OCI-LY7 (cell line): ENCODE measurements around the gene CTSL. TPM values are rescaled to one million over a fixed set of nuclear protein-coding genes. Genes with fewer than 3 reads are reported as not detected.

Source experiments
- BruUV-seq: library from RNA; stranded (reverse); fragments of 400-500 nt; replicated peaks from 2 replicates; lab custom pipeline; 2021; lab: Mats Ljungman, UMichigan
- CTCF ChIA-PET: fragments of 300-600 bp; sonication (Branson Sonifier 250); formaldehyde crosslinking; loops from one replicate; lab custom pipeline; 2022; ENCODE audit warnings: antibody characterized with exemption; ENCODE audit not compliant: unreplicated experiment; lab: Charles Lee
- POLR2A ChIA-PET: fragments of 300-600 bp; sonication (Branson Sonifier 250); formaldehyde crosslinking; loops from one replicate; lab custom pipeline; 2022; ENCODE audit warnings: antibody characterized with exemption; lab: Charles Lee
- DNase-seq: peaks from one replicate; pipeline ENCODE4 v3.0.0-alpha.2; 2015; ENCODE audit warnings: low spot score
- H2AFZ ChIP-seq: fragments of 200-600 bp; sonication (generic), shearing (Covaris generic); 2 replicates; pipeline ENCODE4 v1.6.1; 2014; ENCODE audit warnings: mild to moderate bottlenecking, antibody characterized with exemption, low read length, moderate library complexity
- H3K27ac ChIP-seq: fragments of 200-600 bp; sonication (generic); 2 replicates; pipeline ENCODE4 v1.5.1; 2014; ENCODE audit warnings: mixed run types, low read depth, mild to moderate bottlenecking, moderate library complexity, low read length, inconsistent platforms; ENCODE audit not compliant: poor library complexity, severe bottlenecking
- H3K36me3 ChIP-seq: fragments of 200-600 bp; sonication (generic); 2 replicates; pipeline ENCODE4 v1.6.1; 2014; ENCODE audit warnings: mild to moderate bottlenecking, antibody characterized with exemption, low read length, moderate library complexity, mixed read lengths; ENCODE audit not compliant: insufficient read depth
- H3K4me1 ChIP-seq: fragments of 200-600 bp; sonication (generic); 2 replicates; pipeline ENCODE4 v1.5.1; 2014; ENCODE audit warnings: mild to moderate bottlenecking, low read length; ENCODE audit not compliant: insufficient read depth, poor library complexity, severe bottlenecking
- H3K4me2 ChIP-seq: fragments of 200-600 bp; sonication (generic); 2 replicates; pipeline ENCODE4 v1.6.1; 2014; ENCODE audit warnings: mild to moderate bottlenecking, low read length
- H3K4me3 ChIP-seq: fragments of 200-600 bp; sonication (generic); 2 replicates; pipeline ENCODE4 v1.5.1; 2014; ENCODE audit warnings: mild to moderate bottlenecking, low read depth, low read length; ENCODE audit not compliant: poor library complexity, severe bottlenecking
- H3K79me2 ChIP-seq: fragments of 200-600 bp; sonication (generic); 2 replicates; pipeline ENCODE4 v1.6.1; 2016; ENCODE audit warnings: low read depth, mild to moderate bottlenecking, low read length, moderate library complexity, mixed read lengths; ENCODE audit not compliant: insufficient read depth
- H3K9me2 ChIP-seq: fragments of 200-600 bp; sonication (generic); 2 replicates; pipeline ENCODE4 v1.6.1; 2016; ENCODE audit warnings: mild to moderate bottlenecking, low read length, mixed read lengths; ENCODE audit not compliant: insufficient read depth
- H3K9me3 ChIP-seq: fragments of 200-600 bp; sonication (generic); 2 replicates; pipeline ENCODE4 v1.6.1; 2014; ENCODE audit warnings: mild to moderate bottlenecking, mixed run types, low read length, mixed read lengths
- H4K20me1 ChIP-seq: fragments of 200-600 bp; sonication (generic); 2 replicates; pipeline ENCODE4 v1.6.1; 2014; ENCODE audit warnings: mild to moderate bottlenecking, antibody characterized with exemption, low read length, moderate library complexity, mixed read lengths; ENCODE audit not compliant: insufficient read depth
- EZH2phosphoT487 ChIP-seq: fragments of 200-600 bp; sonication (generic); IDR thresholded peaks from 2 replicates; pipeline ENCODE4 v1.6.1; 2018; ENCODE audit warnings: low read depth, borderline replicate concordance, mild to moderate bottlenecking, mixed run types, antibody characterized with exemption, low read length, moderate library complexity, mixed read lengths
- intact Hi-C: fragments of 100-400 bp; cut with micrococcal nuclease; formaldehyde crosslinking; loops from one replicate; pipeline ENCODE4 v1.10.0; 2022; ENCODE audit not compliant: unreplicated experiment
- total RNA-seq, 2 experiments: library from RNA; depleted of rRNA in 1 of 2; stranded (reverse); fragments of >200 nt in 1 of 2; shearing (Covaris generic) in 1 of 2; gene quantifications; 2 replicates each; pipeline ENCODE4 v1.2.3, GENCODE V29; 2014 to 2022
- TF ChIP-seq, protein P1 (sequence below): fragments of 200-600 bp; sonication (generic); conservative IDR thresholded peaks from 2 replicates; pipeline ENCODE4 v1.5.1; 2014; ENCODE audit warnings: mild to moderate bottlenecking, antibody characterized with exemption, low read length, moderate library complexity, mixed read lengths

The CTSL gene
- total RNA-seq, 2 experiments from 2014 or later = not detected

DNA sequence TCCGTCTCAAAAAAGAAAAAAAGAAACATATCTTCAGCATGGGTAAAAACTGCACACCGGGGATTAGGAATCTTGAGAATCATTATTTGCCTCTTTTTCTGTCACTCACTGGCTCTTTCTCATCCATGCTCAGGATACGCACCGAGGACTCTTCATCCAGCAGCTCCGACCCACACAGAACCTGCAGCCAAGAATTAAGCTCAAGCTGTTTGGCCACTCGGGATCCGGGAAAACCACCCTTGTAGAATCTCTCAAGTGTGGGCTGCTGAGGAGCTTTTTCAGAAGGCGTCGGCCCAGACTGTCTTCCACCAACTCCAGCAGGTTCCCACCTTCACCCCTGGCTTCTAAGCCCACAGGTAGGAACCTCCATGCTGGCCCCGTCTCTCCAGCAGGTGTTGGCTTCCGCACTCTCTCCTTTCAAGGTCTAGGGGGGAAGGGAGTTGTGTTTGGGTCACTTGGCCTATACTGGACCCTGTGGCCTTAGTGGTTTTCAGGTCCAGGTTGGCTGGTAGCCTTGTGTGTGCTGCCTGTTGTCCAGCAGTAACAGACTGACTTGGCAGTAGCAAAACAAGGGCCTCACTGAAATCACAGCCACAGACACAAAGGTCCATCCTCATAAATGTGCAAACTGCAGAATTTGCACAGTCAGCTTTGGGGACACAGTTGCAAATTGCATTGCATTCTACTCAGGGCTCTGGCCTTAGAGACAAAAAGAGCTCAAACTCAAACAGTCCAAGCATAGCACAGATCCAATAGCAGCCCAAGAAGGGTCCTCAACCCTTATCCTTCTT, 44.5 kb upstream of the CTSL start:
- intact Hi-C loops = no loop called here
- Histone ChIP-seq H3K4me2 (no peak overlapping the region), H3K27ac (no peak overlapping the region), H3K36me3 (no peaks in the 10 kb centered on the region), H3K79me2 (no peaks in the 10 kb centered on the region), H2AFZ (no peak overlapping the region), H3K9me3 (no peaks in the 10 kb centered on the region), H3K4me1 (no peaks in the 10 kb centered on the region), H4K20me1 (no peaks in the 10 kb centered on the region), H3K9me2 (no peaks in the 10 kb centered on the region), H3K4me3 (no peak overlapping the region)
- no TSS peak for BruUV-seq
- no peak for DNase-seq
- TF ChIP-seq, protein P1, sequence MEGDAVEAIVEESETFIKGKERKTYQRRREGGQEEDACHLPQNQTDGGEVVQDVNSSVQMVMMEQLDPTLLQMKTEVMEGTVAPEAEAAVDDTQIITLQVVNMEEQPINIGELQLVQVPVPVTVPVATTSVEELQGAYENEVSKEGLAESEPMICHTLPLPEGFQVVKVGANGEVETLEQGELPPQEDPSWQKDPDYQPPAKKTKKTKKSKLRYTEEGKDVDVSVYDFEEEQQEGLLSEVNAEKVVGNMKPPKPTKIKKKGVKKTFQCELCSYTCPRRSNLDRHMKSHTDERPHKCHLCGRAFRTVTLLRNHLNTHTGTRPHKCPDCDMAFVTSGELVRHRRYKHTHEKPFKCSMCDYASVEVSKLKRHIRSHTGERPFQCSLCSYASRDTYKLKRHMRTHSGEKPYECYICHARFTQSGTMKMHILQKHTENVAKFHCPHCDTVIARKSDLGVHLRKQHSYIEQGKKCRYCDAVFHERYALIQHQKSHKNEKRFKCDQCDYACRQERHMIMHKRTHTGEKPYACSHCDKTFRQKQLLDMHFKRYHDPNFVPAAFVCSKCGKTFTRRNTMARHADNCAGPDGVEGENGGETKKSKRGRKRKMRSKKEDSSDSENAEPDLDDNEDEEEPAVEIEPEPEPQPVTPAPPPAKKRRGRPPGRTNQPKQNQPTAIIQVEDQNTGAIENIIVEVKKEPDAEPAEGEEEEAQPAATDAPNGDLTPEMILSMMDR = no peak
- no peak for TF ChIP-seq EZH2phosphoT487
- POLR2A ChIA-PET = interaction anchor here (0.5 kb wide), 1 partner anchor 371 kb away, joined by 3 read pairs; no protein-coding TSS in a partner anchor
- CTCF ChIA-PET = no interaction called here

GRCh38 chr9:87682085-87682484, 43.8 kb upstream of the CTSL start:
- Histone ChIP-seq H3K4me3 (no peak overlapping the region), H2AFZ (no peak overlapping the region), H3K9me3 (no peaks in the 10 kb centered on the region), H3K9me2 (no peaks in the 10 kb centered on the region), H3K27ac (no peak overlapping the region), H4K20me1 (no peaks in the 10 kb centered on the region), H3K36me3 (no peaks in the 10 kb centered on the region), H3K79me2 (no peaks in the 10 kb centered on the region), H3K4me2 (no peak overlapping the region), H3K4me1 (no peaks in the 10 kb centered on the region)
- ChIA-PET POLR2A (interaction anchor here (0.7 kb wide), 1 partner anchor 325 kb away, joined by 3 read pairs; no protein-coding TSS in a partner anchor), CTCF (no interaction called here)
- no peak for DNase-seq
- TF ChIP-seq, protein P1 = no peak
- TF ChIP-seq EZH2phosphoT487 = no peak
- intact Hi-C loops = no loop called here
- BruUV-seq = no TSS peak

- Histone ChIP-seq H4K20me1 (no peaks in the 10 kb centered on the region), H3K79me2 (no peaks in the 10 kb centered on the region), H3K27ac (no peak overlapping the region), H3K4me2 (no peak overlapping the region), H3K4me3 (no peak overlapping the region), H3K36me3 (no peaks in the 10 kb centered on the region), H2AFZ (no peak overlapping the region), H3K9me3 (no peaks in the 10 kb centered on the region), H3K4me1 (no peaks in the 10 kb centered on the region), H3K9me2 (no peaks in the 10 kb centered on the region)
- ChIA-PET POLR2A (interaction anchor here (0.7 kb wide), 1 partner anchor 325 kb away, joined by 3 read pairs; no protein-coding TSS in a partner anchor), CTCF (no interaction called here)
- BruUV-seq = no TSS peak
- intact Hi-C loops = no loop called here
- no peak for DNase-seq
- no peak for TF ChIP-seq EZH2phosphoT487
- TF ChIP-seq, protein P1 = no peak
Observed at GRCh38 chr9:87682618-87683017, 43.3 kb upstream of the CTSL start.
